Mucosa of stomach (tissue), 1 donor: ENCODE data around the gene PPIC.

Source experiments
- H3K27me3 ChIP-seq: one replicate; pipeline ENCODE4 v1.7.0; 2013; ENCODE audit warnings: mild to moderate bottlenecking, low read length; ENCODE audit not compliant: control insufficient read depth, insufficient read depth
- H3K36me3 ChIP-seq: one replicate; pipeline ENCODE4 v1.7.0; 2013; ENCODE audit warnings: low read length; ENCODE audit not compliant: control insufficient read depth, insufficient read depth
- H3K4me1 ChIP-seq: one replicate; pipeline ENCODE4 v1.7.0; 2013; ENCODE audit warnings: mild to moderate bottlenecking, low read length; ENCODE audit not compliant: control insufficient read depth, insufficient read depth
- H3K4me3 ChIP-seq: one replicate; pipeline ENCODE4 v1.7.0; 2013; ENCODE audit warnings: low read length
- H3K9ac ChIP-seq: one replicate; pipeline ENCODE4 v1.7.0; 2013; ENCODE audit warnings: mild to moderate bottlenecking, low read length, moderate library complexity
- H3K9me3 ChIP-seq: one replicate; pipeline ENCODE4 v1.7.0; 2013; ENCODE audit warnings: mild to moderate bottlenecking, low read length, moderate library complexity; ENCODE audit not compliant: control insufficient read depth
- donor health status: Pancreatic carcinoma.

The PPIC gene

GRCh38 chr5:123046222-123046621, 9.7 kb upstream of the PPIC start:
- no peak overlapping the region for H3K9ac ChIP-seq
- H3K27me3 ChIP-seq = no peaks in the 10 kb centered on the region
- no peak overlapping the region for H3K4me3 ChIP-seq
- H3K36me3 ChIP-seq = no peaks in the 10 kb centered on the region
- H3K4me1 ChIP-seq = no peaks in the 10 kb centered on the region
- H3K9me3 ChIP-seq = no peaks in the 10 kb centered on the region

GRCh38 chr5:123044926-123045617, 8.5 kb upstream of the PPIC start:
- no peak overlapping the region for H3K4me3 ChIP-seq
- H3K9ac ChIP-seq = no peak overlapping the region
- H3K36me3 ChIP-seq = no peaks in the 10 kb centered on the region
- no peaks in the 10 kb centered on the region for H3K27me3 ChIP-seq
- no peaks in the 10 kb centered on the region for H3K4me1 ChIP-seq
- no peaks in the 10 kb centered on the region for H3K9me3 ChIP-seq

DNA sequence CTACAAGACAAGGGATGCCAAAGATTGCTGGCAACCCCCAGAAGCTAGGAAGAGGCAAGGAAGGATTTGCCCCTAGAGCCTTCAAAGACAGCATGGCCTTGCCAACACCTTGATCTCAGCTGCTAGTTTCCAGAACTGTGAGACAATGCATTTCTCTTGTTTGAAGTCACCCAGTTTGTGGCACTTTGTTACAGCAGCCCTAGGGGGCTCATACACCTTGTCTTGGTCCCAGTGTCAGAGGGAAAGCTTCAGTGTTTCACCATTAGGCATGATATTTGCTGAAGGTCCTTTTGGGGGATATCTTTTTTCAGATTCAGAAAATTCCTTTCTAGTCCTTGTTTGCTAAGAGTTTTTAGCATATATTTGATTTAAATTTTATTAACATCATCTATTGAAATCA, 3.1 kb upstream of the PPIC start:
- Histone ChIP-seq H3K9me3 (no peaks in the 10 kb centered on the region), H3K4me3 (no peak overlapping the region), H3K27me3 (peaks cover 6% of the 10 kb centered on the region), H3K36me3 (no peaks in the 10 kb centered on the region), H3K9ac (no peak overlapping the region), H3K4me1 (peaks cover 3% of the 10 kb centered on the region)

DNA sequence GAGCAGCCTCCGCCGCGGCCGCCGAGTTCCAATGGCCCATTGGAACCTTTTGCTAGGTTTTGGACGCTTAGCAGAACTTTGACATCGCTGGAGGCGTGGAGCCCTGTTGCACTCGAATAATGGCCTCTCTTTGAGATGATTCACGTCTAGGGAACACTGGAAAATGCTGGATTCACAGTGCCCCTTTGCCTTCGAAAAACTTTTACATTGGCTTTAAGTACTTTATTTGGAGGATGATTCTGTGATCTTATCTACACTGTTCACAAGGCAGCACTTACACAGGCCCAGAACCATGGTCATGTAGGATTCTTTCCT, 536 bp upstream of the PPIC start:
- no peaks in the 10 kb centered on the region for H3K36me3 ChIP-seq
- H3K9ac ChIP-seq = peak overlapping the region; percentile 72
- H3K4me1 ChIP-seq = peaks cover 3% of the 10 kb centered on the region

DNA sequence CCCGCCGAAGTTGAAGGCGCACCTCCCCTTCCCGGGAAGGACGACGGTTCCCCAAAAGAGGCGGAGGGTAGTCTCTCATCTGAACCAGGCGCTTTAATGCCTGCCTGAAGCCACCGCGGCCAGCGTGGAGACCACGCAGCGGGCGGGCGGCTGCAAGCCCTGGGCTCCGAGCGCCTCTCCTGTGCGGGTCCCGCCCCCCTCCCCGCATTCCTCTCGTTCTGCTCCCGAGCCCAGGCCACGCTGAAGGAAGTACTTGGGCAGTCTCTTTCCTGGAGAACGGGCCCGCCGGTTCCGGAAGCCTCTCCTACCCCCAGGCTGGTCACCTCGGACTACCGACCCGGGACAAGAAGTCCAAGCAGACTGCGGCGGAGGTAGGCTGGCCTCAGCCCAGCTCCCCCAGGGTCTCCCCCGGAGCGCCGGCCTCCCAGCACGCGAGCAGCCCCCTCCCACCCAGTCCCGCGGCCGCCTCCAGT, 571 bp downstream of the PPIC start:
- H3K9me3 ChIP-seq = no peaks in the 10 kb centered on the region
- no peaks in the 10 kb centered on the region for H3K36me3 ChIP-seq
- peaks cover 6% of the 10 kb centered on the region for H3K27me3 ChIP-seq
- peak overlapping the region; percentile 73 for H3K4me3 ChIP-seq
- peak overlapping the region; percentile 72 for H3K9ac ChIP-seq
- H3K4me1 ChIP-seq = peaks cover 3% of the 10 kb centered on the region

More for the DNA sequence above, 536 bp upstream of the PPIC start:
- peak overlapping the region; percentile 73 for H3K4me3 ChIP-seq
- peaks cover 6% of the 10 kb centered on the region for H3K27me3 ChIP-seq
- no peaks in the 10 kb centered on the region for H3K9me3 ChIP-seq

DNA sequence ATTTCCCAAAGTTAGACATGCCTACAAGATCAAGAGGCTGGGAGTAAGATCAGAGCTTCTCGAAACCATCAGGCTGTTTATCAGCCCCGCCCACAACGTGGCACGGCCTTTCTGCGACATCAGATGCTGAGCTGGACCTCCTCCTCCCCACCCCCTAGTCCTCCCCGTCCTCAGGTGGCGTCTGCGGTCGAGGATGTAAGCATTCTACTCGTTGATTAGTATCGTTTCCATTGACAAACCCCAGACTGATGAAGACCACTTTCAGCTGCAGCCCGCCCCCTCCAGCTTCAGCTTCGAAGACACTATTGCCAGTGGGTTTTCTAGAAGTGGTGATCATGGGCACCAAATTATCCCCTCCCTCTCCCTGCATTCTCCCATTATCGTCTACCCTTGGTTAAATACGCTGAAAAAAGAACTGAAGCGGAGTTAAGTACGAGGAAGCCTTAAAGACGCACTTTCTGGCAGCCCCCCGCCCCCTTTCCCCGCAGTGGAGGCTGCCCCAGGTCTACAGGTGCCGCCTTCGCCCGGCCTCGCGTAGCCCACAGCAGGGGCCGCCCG, 1.1 kb downstream of the PPIC start:
- H3K27me3 ChIP-seq = peaks cover 6% of the 10 kb centered on the region
- H3K36me3 ChIP-seq = no peaks in the 10 kb centered on the region
- no peaks in the 10 kb centered on the region for H3K9me3 ChIP-seq
- H3K4me1 ChIP-seq = peaks cover 3% of the 10 kb centered on the region
- peak overlapping the region; percentile 28 for H3K9ac ChIP-seq
- peak overlapping the region; percentile 73 for H3K4me3 ChIP-seq

DNA sequence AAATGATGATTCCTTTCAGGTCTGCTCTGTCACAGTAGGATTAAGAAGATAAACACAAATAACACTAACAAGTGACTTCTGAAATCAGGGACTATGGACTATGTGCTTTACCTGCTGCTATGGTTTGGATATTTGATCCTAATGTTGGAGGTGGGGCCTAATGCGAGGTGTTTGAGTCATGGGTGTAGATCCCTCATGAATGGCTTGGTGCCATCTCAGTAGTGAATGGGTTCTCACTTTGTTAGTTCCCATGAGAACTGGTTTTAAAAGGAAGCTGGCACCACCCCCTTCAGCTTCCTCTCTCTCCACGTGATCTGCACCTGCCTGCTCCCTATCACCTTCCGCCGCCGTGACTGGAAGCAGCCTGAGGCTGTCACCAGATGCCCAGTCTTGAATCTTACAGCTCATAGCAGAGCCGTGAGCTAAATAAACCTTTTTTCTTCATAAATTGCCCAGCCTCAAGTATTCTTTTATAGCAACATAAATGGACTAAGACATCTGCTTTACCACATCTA, 3.3 kb downstream of the PPIC start:
- H3K4me3 ChIP-seq = no peak overlapping the region
- no peaks in the 10 kb centered on the region for H3K9me3 ChIP-seq
- H3K9ac ChIP-seq = no peak overlapping the region
- H3K36me3 ChIP-seq = no peaks in the 10 kb centered on the region
- H3K4me1 ChIP-seq = peaks cover 3% of the 10 kb centered on the region
- peaks cover 6% of the 10 kb centered on the region for H3K27me3 ChIP-seq

DNA sequence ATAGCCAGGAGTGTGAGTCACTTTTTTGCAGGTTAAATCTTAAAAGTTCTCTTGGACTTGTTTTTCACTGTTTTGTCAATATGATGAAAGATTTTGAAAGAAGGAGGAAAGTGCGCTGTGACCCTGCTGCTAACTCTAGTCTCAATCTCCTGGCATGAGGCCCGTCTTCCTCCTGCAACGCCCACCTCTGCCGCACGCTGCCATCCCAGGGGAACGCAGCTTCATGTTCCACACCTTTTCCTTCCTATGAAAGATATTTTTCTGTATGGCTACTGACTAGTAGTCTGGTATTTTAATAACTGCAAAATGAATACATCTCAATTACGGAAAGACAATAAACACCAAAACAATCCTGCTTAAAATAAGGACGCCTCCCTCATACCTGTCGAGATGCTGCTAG, 8.3 kb downstream of the PPIC start:
- Histone ChIP-seq H3K27me3 (no peaks in the 10 kb centered on the region), H3K4me3 (no peak overlapping the region), H3K36me3 (peaks cover 5% of the 10 kb centered on the region), H3K9ac (no peak overlapping the region), H3K4me1 (no peaks in the 10 kb centered on the region), H3K9me3 (no peaks in the 10 kb centered on the region)

DNA sequence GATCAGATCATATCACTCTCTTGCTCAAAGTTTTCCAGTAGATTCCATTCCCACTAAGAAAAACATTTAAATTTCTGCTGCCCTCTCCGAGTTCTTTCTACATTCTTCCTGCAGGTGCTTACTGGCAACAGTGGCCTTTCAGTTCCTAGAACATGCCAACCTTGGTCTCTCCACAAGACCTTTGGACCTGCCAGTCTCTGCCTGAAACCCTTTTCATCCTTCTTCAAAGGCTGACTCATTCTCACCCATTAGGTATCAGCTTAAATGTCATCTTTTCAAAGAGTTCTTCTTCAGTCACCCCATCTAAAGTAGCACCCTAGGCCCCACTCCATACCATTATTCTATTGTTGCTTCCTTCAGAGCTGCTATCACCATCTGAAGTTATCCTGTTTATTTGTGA, 21.8 kb downstream of the PPIC start:
- Histone ChIP-seq H3K9ac (no peak overlapping the region), H3K9me3 (no peaks in the 10 kb centered on the region), H3K4me1 (no peaks in the 10 kb centered on the region), H3K36me3 (no peaks in the 10 kb centered on the region), H3K4me3 (no peak overlapping the region), H3K27me3 (no peaks in the 10 kb centered on the region)

DNA sequence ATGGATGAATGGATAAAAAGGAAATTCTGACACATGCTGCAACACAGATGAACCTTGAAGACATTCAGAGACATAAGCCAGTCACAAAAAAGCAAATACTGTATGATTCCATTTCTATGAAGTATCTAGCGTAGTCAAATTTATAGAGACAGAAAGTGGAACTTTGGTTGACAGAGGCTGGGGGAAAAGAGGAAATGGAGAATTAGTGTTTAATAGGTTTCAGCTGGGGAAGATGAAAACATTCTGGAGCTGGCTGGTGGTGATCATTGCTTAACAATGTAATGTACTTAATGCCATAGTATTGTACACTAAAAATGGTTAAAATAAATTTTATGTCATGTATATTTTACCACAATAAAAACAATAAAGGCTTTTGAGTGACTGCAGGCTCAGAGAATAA, 24.2 kb downstream of the PPIC start:
- H3K4me3 ChIP-seq = no peak overlapping the region
- no peaks in the 10 kb centered on the region for H3K36me3 ChIP-seq
- no peak overlapping the region for H3K9ac ChIP-seq
- no peaks in the 10 kb centered on the region for H3K9me3 ChIP-seq
- H3K4me1 ChIP-seq = no peaks in the 10 kb centered on the region
- H3K27me3 ChIP-seq = no peaks in the 10 kb centered on the region

DNA sequence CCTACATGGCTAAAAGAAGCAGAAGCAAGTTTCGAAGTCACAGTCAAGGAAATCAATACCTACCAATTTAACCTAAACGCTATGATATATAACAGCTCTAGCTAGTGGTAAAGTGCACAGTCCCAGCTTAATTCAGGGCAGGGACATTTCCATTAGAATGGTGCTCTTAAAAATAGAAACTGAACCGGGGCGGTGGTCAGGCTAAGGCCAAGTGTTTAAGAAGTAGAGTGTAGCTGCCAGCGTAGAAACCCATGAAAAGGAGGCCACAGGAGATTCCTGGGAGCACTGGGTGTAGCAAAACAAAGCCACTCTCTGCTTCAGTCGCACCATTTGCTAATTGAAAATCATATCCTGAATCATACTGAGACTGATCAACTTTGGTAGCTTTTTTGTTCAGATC, 28.8 kb downstream of the PPIC start:
- Histone ChIP-seq H3K27me3 (no peaks in the 10 kb centered on the region), H3K9ac (no peak overlapping the region), H3K4me3 (no peak overlapping the region)

DNA sequence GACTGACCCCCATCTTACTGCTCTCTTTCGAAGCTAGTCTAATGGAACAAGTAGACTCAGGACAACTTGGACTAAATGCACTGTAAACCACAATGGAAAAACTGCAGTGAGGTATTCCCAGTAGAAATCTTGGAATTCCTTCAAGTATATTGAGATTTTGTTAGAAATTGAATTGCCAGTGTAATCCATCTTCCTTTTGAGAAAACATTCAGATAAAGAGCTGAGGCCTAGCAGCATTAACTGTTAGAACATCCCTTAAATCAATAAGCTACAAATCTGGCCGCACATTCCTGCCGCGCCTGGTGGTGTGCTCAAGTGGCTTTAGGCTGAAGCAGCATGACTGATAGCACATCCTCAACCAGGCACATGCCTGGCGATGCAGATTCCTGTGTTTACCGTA, 29.3 kb downstream of the PPIC start:
- H3K27me3 ChIP-seq = no peaks in the 10 kb centered on the region
- no peaks in the 10 kb centered on the region for H3K36me3 ChIP-seq
- H3K9me3 ChIP-seq = no peaks in the 10 kb centered on the region
- no peaks in the 10 kb centered on the region for H3K4me1 ChIP-seq
- H3K4me3 ChIP-seq = no peak overlapping the region
- H3K9ac ChIP-seq = no peak overlapping the region

More for the DNA sequence above, 28.8 kb downstream of the PPIC start:
- Histone ChIP-seq H3K36me3 (no peaks in the 10 kb centered on the region), H3K4me1 (no peaks in the 10 kb centered on the region), H3K9me3 (no peaks in the 10 kb centered on the region)
